ENCODE measurements around the gene SPDYE1. TPM values are rescaled to one million over a fixed set of nuclear protein-coding genes. Genes with fewer than 3 reads are reported as not detected.
"Not testable (repeated sequence)": the region's sequence is repeated elsewhere in the genome, so short reads cannot be mapped to it uniquely, and the experiment has no call there.

Gene SPDYE1
- under 1 TPM in 1 of 4 donors, not detected in 3; 0.11 TPM for total RNA-seq

DNA sequence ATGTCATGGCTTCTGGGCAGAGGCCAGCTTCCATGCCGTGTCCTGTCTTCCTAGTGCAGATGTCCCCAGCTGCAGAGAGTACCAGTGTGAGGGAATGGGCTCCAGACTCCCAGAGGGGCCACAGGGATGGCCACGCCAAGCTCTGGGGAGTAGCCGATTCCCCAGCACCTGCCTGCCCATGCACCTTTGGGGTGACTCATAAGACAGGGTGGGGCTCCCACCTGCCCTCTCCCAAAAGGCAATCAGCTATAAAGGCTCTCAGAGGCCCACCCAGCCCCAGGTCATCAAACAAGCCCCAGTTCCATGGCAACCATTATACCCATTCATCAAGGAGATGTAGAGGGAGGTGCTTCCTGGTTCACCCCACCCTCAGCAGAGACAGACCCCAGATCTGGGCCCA, at the start of gene SPDYE1:
SPDYE1 (plus strand) TSS at position 366 of the 400 bp plus-strand sequence. CDS start 2,053 bp downstream, outside the sequence.
- DNase-seq (ENCODE audit: extremely low spot score); H3K4me1 ChIP-seq; H3K27ac ChIP-seq (replicated peaks in 1 of 4); H3K9me3 ChIP-seq; H3K36me3 ChIP-seq; H3K27me3 ChIP-seq; intact Hi-C loops (cut with DNase I); H3K4me3 ChIP-seq: not testable (repeated sequence)
- WGBS, result 100% methylated on average over 1 of the region's 3 CpGs

DNA sequence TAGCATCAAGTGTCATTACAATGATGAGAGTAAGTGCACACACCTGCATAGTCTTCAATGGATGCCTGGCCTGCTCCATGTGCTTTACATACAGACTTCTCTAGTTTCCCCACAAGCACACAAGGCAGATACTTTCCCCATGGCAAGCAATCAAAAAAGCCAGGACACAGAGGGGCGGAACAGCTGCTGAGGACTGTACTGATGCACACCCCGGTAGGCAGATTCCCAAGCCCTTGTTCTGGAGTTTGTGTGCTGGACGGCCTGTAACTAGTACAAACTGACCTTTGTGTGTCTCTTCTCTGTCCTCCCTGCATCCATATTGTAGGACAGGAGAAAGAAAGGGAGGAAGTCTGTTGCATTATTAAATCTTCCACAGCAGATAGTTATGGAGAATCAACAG, 45.7 kb upstream of the SPDYE1 start:
- intact Hi-C loops (cut with DNase I), result no loop called here

GRCh38 chr7:43953071-43953470, 44.6 kb upstream of the SPDYE1 start:
- Histone ChIP-seq H3K9me3 (no peaks in the 10 kb centered on the region), H3K4me1 (no peaks in the 10 kb centered on the region), H3K27me3 (no peaks in the 10 kb centered on the region), H3K27ac (replicated peaks in 1 of 4) (no peak overlapping the region), H3K4me3 (no peak overlapping the region), H3K36me3 (peaks cover 26 to 80% (median 56%) of the 10 kb centered on the region in 4 donors)
- no peak for TF ChIP-seq POLR2AphosphoS5 (IDR thresholded peaks at IDR 0.05)
- TF ChIP-seq, protein P1, sequence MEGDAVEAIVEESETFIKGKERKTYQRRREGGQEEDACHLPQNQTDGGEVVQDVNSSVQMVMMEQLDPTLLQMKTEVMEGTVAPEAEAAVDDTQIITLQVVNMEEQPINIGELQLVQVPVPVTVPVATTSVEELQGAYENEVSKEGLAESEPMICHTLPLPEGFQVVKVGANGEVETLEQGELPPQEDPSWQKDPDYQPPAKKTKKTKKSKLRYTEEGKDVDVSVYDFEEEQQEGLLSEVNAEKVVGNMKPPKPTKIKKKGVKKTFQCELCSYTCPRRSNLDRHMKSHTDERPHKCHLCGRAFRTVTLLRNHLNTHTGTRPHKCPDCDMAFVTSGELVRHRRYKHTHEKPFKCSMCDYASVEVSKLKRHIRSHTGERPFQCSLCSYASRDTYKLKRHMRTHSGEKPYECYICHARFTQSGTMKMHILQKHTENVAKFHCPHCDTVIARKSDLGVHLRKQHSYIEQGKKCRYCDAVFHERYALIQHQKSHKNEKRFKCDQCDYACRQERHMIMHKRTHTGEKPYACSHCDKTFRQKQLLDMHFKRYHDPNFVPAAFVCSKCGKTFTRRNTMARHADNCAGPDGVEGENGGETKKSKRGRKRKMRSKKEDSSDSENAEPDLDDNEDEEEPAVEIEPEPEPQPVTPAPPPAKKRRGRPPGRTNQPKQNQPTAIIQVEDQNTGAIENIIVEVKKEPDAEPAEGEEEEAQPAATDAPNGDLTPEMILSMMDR (IDR thresholded peaks at IDR 0.05), result no peak
- TF ChIP-seq POLR2A (IDR thresholded peaks at IDR 0.05; ENCODE audit: low read depth), result no peak
- TF ChIP-seq EP300 (IDR thresholded peaks at IDR 0.05), result no peak
- WGBS, result 97% methylated on average over 5 of the region's 5 CpGs
- DNase-seq (ENCODE audit: extremely low spot score), result no peak
- intact Hi-C loops (cut with DNase I), result no loop called here

More for the DNA sequence above, 45.7 kb upstream of the SPDYE1 start:
- H3K27ac ChIP-seq (replicated peaks in 1 of 4), result no peak overlapping the region
- peaks cover 32 to 86% (median 64%) of the 10 kb centered on the region in 4 donors for H3K36me3 ChIP-seq
- WGBS, result 94% methylated on average over 3 of the region's 3 CpGs
- no peaks in the 10 kb centered on the region for H3K4me1 ChIP-seq
- no peak for DNase-seq (ENCODE audit: extremely low spot score)
- no peak overlapping the region for H3K4me3 ChIP-seq
- TF ChIP-seq, protein P1 (IDR thresholded peaks at IDR 0.05), result no peak
- no peak for TF ChIP-seq POLR2AphosphoS5 (IDR thresholded peaks at IDR 0.05)
- H3K27me3 ChIP-seq, result no peaks in the 10 kb centered on the region
- H3K9me3 ChIP-seq, result no peaks in the 10 kb centered on the region

DNA sequence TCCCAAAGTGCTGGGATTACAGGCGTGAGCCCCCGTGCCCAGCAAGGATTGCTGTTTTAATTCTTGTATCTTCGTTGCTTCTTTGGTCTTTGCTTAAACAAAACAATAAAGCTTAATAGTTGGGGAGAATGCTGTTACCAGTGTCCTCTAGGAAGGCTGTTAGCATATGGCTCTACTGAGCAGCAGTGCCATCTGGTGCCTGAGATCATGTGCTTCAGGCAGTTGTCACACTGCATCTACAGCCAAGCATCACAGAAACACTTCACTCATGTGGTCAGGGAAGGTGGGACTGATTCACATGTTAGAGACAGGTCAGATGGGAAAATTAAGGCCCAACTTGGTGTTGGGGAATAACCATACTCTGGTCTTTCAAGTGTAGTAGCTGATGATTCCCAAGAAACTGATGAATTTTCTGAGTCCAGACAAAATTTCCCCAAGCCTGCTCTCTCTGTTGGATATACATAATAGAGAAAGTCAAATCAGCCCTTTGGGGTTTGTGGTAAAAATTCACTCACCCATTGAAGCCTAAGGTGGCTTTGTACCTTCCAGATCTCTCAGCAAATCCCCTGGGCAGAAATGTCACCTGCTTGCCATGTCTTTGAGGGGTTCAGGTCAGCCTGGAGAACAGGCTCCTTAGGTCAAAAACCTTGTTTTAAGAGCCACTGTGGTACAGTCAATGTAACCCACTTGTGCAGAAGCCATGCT, 43.0 kb upstream of the SPDYE1 start:
- no peak for DNase-seq (ENCODE audit: extremely low spot score)
- peaks cover 26 to 64% (median 42%) of the 10 kb centered on the region in 4 donors for H3K36me3 ChIP-seq

GRCh38 chr7:43956027-43956426, 41.7 kb upstream of the SPDYE1 start:
- no peak overlapping the region for H3K27ac ChIP-seq (replicated peaks in 1 of 4)
- no peak for DNase-seq (ENCODE audit: extremely low spot score)
- H3K4me1 ChIP-seq, result no peaks in the 10 kb centered on the region
- H3K36me3 ChIP-seq, result peaks cover 17 to 60% (median 30%) of the 10 kb centered on the region in 4 donors
- WGBS, result 79% methylated on average over 3 of the region's 3 CpGs
- H3K4me3 ChIP-seq, result no peak overlapping the region
- H3K27me3 ChIP-seq, result no peaks in the 10 kb centered on the region
- H3K9me3 ChIP-seq, result no peaks in the 10 kb centered on the region
- no peak for TF ChIP-seq POLR2AphosphoS5 (IDR thresholded peaks at IDR 0.05)
- TF ChIP-seq EP300 (IDR thresholded peaks at IDR 0.05), result no peak
- TF ChIP-seq POLR2A (IDR thresholded peaks at IDR 0.05; ENCODE audit: low read depth), result no peak
- TF ChIP-seq, protein P1 (IDR thresholded peaks at IDR 0.05), result no peak
- intact Hi-C loops (cut with DNase I), result no loop called here

More for the DNA sequence above, 43.0 kb upstream of the SPDYE1 start:
- TF ChIP-seq EP300 (IDR thresholded peaks at IDR 0.05), result no peak
- TF ChIP-seq, protein P1 (IDR thresholded peaks at IDR 0.05), result peak in 1 of 3 experiments; percentile 23
- Histone ChIP-seq H3K4me3 (no peak overlapping the region), H3K27me3 (no peaks in the 10 kb centered on the region), H3K4me1 (no peaks in the 10 kb centered on the region), H3K27ac (replicated peaks in 1 of 4) (no peak overlapping the region), H3K9me3 (no peaks in the 10 kb centered on the region)
- WGBS, result 83% methylated on average over 3 of the region's 3 CpGs
- intact Hi-C loops (cut with DNase I), result no loop called here
